Naive thymus-derived CD8-positive, alpha-beta T cell (primary cell): Measurements from ENCODE around the gene AGMO. TPM values are rescaled to one million over a fixed set of nuclear protein-coding genes. Genes with fewer than 3 reads are reported as not detected.

Source experiments
- ATAC-seq, 2 donors: fragments of 150-1000 bp; cut with Tn5 transposase in 1 of 2; sonication (Bioruptor Pico), chemical (Tn5 transposase) in 1 of 2; 1 replicate in 1 of 2; 2 replicates in 1 of 2; pipeline ENCODE4 v1.10.0; 2021; ENCODE audit warnings: mild to moderate bottlenecking in 2 of 2, moderate library complexity in 2 of 2
- POLR2A ChIA-PET: fragments of 350-600 bp; sonication (Branson Sonifier 250); formaldehyde crosslinking; loops from one replicate; lab custom pipeline; 2021; ENCODE audit warnings: antibody characterized with exemption; lab: Charles Lee
- DNase-seq, 10 donors: peaks; one replicate each; pipeline versions ENCODE4 v3.0.0 to v3.0.0-alpha.2; 2020 to 2022
- H3K27ac Mint-ChIP-seq, 10 donors: one replicate each; pipeline ENCODE4 v1.8.0; 2020 to 2022; ENCODE audit warnings: mild to moderate bottlenecking in 10 of 10, mixed read lengths in 10 of 10, moderate library complexity in 4 of 10, inconsistent platforms in 1 of 10
- H3K27me3 Mint-ChIP-seq, 5 donors: one replicate each; pipeline ENCODE4 v1.8.0; 2021 to 2022; ENCODE audit warnings: mixed read lengths in 5 of 5
- H3K36me3 Mint-ChIP-seq, 3 donors: one replicate each; pipeline ENCODE4 v1.8.0; 2020 to 2022; ENCODE audit warnings: mixed read lengths in 3 of 3, mild to moderate bottlenecking in 2 of 3, inconsistent platforms in 1 of 3
- H3K4me1 Mint-ChIP-seq, 4 donors: one replicate each; pipeline ENCODE4 v1.8.0; 2021 to 2022; ENCODE audit warnings: mixed read lengths in 4 of 4
- H3K4me3 Mint-ChIP-seq, 10 donors: one replicate each; pipeline ENCODE4 v1.8.0; 2020 to 2022; ENCODE audit warnings: mild to moderate bottlenecking in 10 of 10, mixed read lengths in 10 of 10, moderate library complexity in 6 of 10, inconsistent platforms in 1 of 10
- H3K9me3 Mint-ChIP-seq, 9 donors: one replicate each; pipeline ENCODE4 v1.8.0; 2020 to 2022; ENCODE audit warnings: mixed read lengths in 9 of 9, mild to moderate bottlenecking in 3 of 9, inconsistent platforms in 1 of 9, moderate library complexity in 1 of 9
- polyA plus RNA-seq, 3 donors: library from polyadenylated mRNA; unstranded; fragments of 300-500 nt; fragmentation: Illumina TruSeq; gene quantifications; one replicate each; pipeline ENCODE4 v1.2.3, GENCODE V29; 2021
- total RNA-seq, 8 experiments: library from RNA in 2 of 8; stranded (reverse) in 2 of 8; gene quantifications; one replicate each; pipeline ENCODE4 v1.2.3 and lab custom pipeline; 2021 to 2026

AGMO gene
- total and polyA plus RNA-seq, 5 experiments from 2014 or later = not detected

GRCh38 chr7:15334536-15335263 lies 227.1 kb downstream of the AGMO start:
- peaks cover 0 to 8% (median 0%) of the 10 kb centered on the region in 9 donors for H3K9me3 Mint-ChIP-seq
- POLR2A ChIA-PET = no interaction called here
- H3K36me3 Mint-ChIP-seq = no peaks in the 10 kb centered on the region
- H3K27me3 Mint-ChIP-seq = no peaks in the 10 kb centered on the region
- DNase-seq = no peak
- H3K4me1 Mint-ChIP-seq = no peaks in the 10 kb centered on the region
- ATAC-seq = no peak
- no peak overlapping the region for H3K4me3 Mint-ChIP-seq
- no peak overlapping the region for H3K27ac Mint-ChIP-seq

DNA sequence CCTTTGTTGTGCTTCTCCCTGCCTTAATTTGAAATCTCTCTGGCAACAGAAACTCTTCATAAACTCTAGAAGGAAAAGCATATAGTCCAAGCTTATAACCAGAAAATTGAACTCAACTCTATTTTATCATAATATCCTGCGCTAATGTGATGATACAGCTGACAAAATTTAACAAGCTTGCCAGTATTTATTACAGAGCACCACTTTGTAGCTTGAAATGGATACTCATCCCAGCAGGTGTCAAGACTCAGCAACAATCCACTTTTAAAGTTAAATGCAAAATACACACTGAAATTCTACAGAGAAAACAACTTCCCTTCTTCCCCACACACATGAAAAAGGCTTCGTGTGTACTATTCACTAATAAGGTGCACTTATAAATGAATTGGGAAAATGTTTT lies 228.9 kb downstream of the AGMO start:
- Mint-ChIP-seq H3K36me3 (no peaks in the 10 kb centered on the region), H3K4me3 (no peak overlapping the region), H3K9me3 (peaks cover 0 to 6% (median 0%) of the 10 kb centered on the region in 9 donors), H3K27me3 (no peaks in the 10 kb centered on the region), H3K27ac (no peak overlapping the region), H3K4me1 (no peaks in the 10 kb centered on the region)
- ATAC-seq (no peak), DNase-seq (no peak)
- POLR2A ChIA-PET = no interaction called here

GRCh38 chr7:15330943-15331342 lies 230.9 kb downstream of the AGMO start:
- ATAC-seq (no peak), DNase-seq (no peak)
- H3K4me3 Mint-ChIP-seq = no peak overlapping the region
- peaks cover 0 to 6% (median 0%) of the 10 kb centered on the region in 9 donors for H3K9me3 Mint-ChIP-seq
- H3K27ac Mint-ChIP-seq = no peak overlapping the region
- H3K27me3 Mint-ChIP-seq = no peaks in the 10 kb centered on the region
- POLR2A ChIA-PET = no interaction called here
- H3K36me3 Mint-ChIP-seq = no peaks in the 10 kb centered on the region
- no peaks in the 10 kb centered on the region for H3K4me1 Mint-ChIP-seq

- DNase-seq (no peak), ATAC-seq (no peak)
- Mint-ChIP-seq H3K9me3 (peaks cover 0 to 6% (median 0%) of the 10 kb centered on the region in 9 donors), H3K27me3 (no peaks in the 10 kb centered on the region), H3K36me3 (no peaks in the 10 kb centered on the region), H3K27ac (no peak overlapping the region), H3K4me3 (no peak overlapping the region), H3K4me1 (no peaks in the 10 kb centered on the region)
- POLR2A ChIA-PET = no interaction called here
Observed at GRCh38 chr7:15327001-15327400, 234.8 kb downstream of the AGMO start.

- peaks cover 0 to 6% (median 0%) of the 10 kb centered on the region in 9 donors for H3K9me3 Mint-ChIP-seq
- no peaks in the 10 kb centered on the region for H3K36me3 Mint-ChIP-seq
- DNase-seq = no peak
- no peak for ATAC-seq
- no peak overlapping the region for H3K27ac Mint-ChIP-seq
- no peaks in the 10 kb centered on the region for H3K4me1 Mint-ChIP-seq
- H3K27me3 Mint-ChIP-seq = no peaks in the 10 kb centered on the region
- POLR2A ChIA-PET = no interaction called here
- H3K4me3 Mint-ChIP-seq = no peak overlapping the region
Observed at GRCh38 chr7:15326044-15326644, 235.7 kb downstream of the AGMO start.

DNA sequence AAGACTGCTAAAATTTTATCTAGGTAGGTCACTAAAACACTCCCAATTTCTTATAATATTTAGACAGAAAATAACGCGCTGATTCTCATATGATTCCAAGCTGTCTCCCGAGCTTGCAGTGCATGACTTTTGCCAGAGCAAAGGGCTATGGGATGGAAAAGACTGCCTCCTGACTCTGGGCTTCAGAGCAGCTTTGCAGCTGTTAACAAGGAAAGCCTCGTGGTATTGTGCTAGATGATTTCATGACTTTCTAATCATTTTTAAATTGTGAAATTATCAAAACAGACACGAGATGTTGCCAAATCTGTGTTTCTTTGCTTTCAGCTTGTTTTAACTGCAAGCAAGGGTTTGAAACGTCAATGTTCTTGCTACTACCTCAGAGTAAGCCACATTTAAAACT lies 238.3 kb downstream of the AGMO start:
- ATAC-seq (no peak), DNase-seq (no peak)
- Mint-ChIP-seq H3K4me1 (no peaks in the 10 kb centered on the region), H3K27me3 (no peaks in the 10 kb centered on the region), H3K9me3 (peaks cover 0 to 3% (median 0%) of the 10 kb centered on the region in 9 donors), H3K27ac (no peak overlapping the region), H3K36me3 (no peaks in the 10 kb centered on the region), H3K4me3 (no peak overlapping the region)
- POLR2A ChIA-PET = no interaction called here

GRCh38 chr7:15317215-15317614 lies 244.6 kb downstream of the AGMO start:
- Mint-ChIP-seq H3K27me3 (no peaks in the 10 kb centered on the region), H3K4me3 (no peak overlapping the region), H3K36me3 (no peaks in the 10 kb centered on the region), H3K27ac (no peak overlapping the region), H3K4me1 (no peaks in the 10 kb centered on the region), H3K9me3 (peaks cover 0 to 7% (median 0%) of the 10 kb centered on the region in 9 donors)
- DNase-seq (no peak), ATAC-seq (no peak)
- POLR2A ChIA-PET = no interaction called here

GRCh38 chr7:15315678-15316077 lies 246.1 kb downstream of the AGMO start:
- Mint-ChIP-seq H3K4me3 (no peak overlapping the region), H3K27me3 (peaks cover 0 to under 1% (median 0%) of the 10 kb centered on the region in 5 donors), H3K9me3 (peaks cover 0 to 15% (median 2%) of the 10 kb centered on the region in 9 donors), H3K4me1 (no peaks in the 10 kb centered on the region), H3K27ac (no peak overlapping the region), H3K36me3 (no peaks in the 10 kb centered on the region)
- DNase-seq = no peak
- no peak for ATAC-seq
- POLR2A ChIA-PET = no interaction called here

DNA sequence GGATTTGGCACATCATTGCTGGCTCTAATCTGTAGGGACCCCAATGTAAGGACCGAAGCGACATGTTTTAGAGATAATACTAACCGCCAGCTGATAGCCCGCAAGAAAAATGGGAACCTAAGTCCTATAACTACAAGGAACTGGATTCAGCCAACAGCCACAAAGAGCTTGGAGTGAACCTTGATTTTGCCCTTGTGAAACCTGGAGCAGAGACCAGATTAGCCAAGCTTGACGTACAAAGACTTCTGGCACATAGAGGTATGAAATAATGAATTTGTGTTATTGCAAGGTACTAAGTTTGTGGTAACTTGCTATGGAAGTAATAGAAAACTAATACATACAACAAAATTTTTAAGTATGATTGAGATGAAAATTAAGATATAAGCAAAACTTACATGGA lies 246.9 kb downstream of the AGMO start:
- Mint-ChIP-seq H3K27ac (no peak overlapping the region), H3K9me3 (peaks cover 0 to 16% (median 2%) of the 10 kb centered on the region in 9 donors), H3K27me3 (peaks cover 0 to 1% (median 0%) of the 10 kb centered on the region in 5 donors), H3K4me3 (no peak overlapping the region), H3K4me1 (no peaks in the 10 kb centered on the region), H3K36me3 (no peaks in the 10 kb centered on the region)
- POLR2A ChIA-PET = no interaction called here
- ATAC-seq = no peak
- DNase-seq = no peak

DNA sequence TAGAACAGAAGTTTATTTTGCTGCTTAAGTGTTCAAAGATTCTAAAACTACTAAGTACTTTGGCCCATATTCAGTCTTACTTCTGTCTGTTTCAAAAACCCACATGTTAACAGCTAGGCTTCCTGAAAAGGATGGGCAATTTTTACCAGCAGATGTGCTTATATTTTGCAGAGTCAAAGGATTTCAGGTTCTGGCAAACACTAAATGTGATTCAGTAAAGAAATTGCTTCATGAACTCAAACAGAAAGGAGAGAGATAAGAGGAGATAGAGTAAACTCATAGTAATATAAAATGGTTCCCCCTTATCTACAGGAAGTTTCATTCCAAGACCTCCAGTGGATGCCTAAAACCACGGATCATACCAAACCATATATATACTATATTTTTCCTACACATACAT lies 248.5 kb downstream of the AGMO start:
- Mint-ChIP-seq H3K4me1 (no peaks in the 10 kb centered on the region), H3K9me3 (peaks cover 0 to 16% (median 0%) of the 10 kb centered on the region in 9 donors), H3K27ac (no peak overlapping the region), H3K4me3 (no peak overlapping the region), H3K36me3 (no peaks in the 10 kb centered on the region), H3K27me3 (peaks cover 0 to 1% (median 0%) of the 10 kb centered on the region in 5 donors)
- POLR2A ChIA-PET = no interaction called here
- ATAC-seq (no peak), DNase-seq (no peak)

GRCh38 chr7:15309872-15310271 lies 251.9 kb downstream of the AGMO start:
- Mint-ChIP-seq H3K27ac (no peak overlapping the region), H3K27me3 (peaks cover 0 to 1% (median 0%) of the 10 kb centered on the region in 5 donors), H3K4me3 (no peak overlapping the region), H3K4me1 (no peaks in the 10 kb centered on the region), H3K9me3 (peaks cover 0 to 12% (median 0%) of the 10 kb centered on the region in 9 donors), H3K36me3 (no peaks in the 10 kb centered on the region)
- POLR2A ChIA-PET = no interaction called here
- DNase-seq (no peak), ATAC-seq (no peak)

- DNase-seq (no peak), ATAC-seq (no peak)
- POLR2A ChIA-PET = no interaction called here
- H3K4me1 Mint-ChIP-seq = no peaks in the 10 kb centered on the region
- no peak overlapping the region for H3K27ac Mint-ChIP-seq
- H3K27me3 Mint-ChIP-seq = peaks cover 0 to 1% (median 0%) of the 10 kb centered on the region in 5 donors
- H3K4me3 Mint-ChIP-seq = no peak overlapping the region
- H3K36me3 Mint-ChIP-seq = no peaks in the 10 kb centered on the region
- H3K9me3 Mint-ChIP-seq = peaks cover 0 to 10% (median 0%) of the 10 kb centered on the region in 9 donors
Observed at GRCh38 chr7:15308821-15309220, 253.0 kb downstream of the AGMO start.

DNA sequence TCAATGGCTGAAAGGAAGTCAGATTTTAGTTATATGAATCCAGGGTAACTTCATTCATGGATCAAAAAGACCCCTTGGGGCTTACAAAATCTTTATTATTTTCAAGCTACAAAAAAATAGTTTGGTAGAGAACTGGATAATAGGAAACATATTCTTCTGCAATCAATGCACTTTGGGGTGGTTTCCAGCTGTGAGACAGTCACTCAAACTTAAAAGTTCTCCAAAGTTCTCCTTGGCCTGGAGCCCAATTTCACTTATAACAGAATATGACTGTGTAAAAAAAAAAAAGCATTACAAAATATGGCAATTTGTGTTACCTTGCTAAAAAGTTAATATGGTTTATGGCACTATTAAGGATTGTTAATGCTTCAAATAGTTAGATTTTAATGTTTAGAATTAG lies 255.5 kb downstream of the AGMO start:
- Mint-ChIP-seq H3K4me3 (no peak overlapping the region), H3K27ac (no peak overlapping the region), H3K27me3 (peaks cover 0 to 1% (median 0%) of the 10 kb centered on the region in 5 donors), H3K4me1 (no peaks in the 10 kb centered on the region), H3K36me3 (no peaks in the 10 kb centered on the region), H3K9me3 (peaks cover 0 to 8% (median 0%) of the 10 kb centered on the region in 9 donors)
- no peak for ATAC-seq
- POLR2A ChIA-PET = no interaction called here
- no peak for DNase-seq
